Mucosa of gallbladder (tissue), 1 donor: ENCODE data around the gene CCNT2. TPM values are rescaled to one million over a fixed set of nuclear protein-coding genes. Genes with fewer than 3 reads are reported as not detected.
"Not testable (repeated sequence)": the region's sequence is repeated elsewhere in the genome, so short reads cannot be mapped to it uniquely, and the experiment has no call there.

Experiments
- DNase-seq: peaks from one replicate; pipeline ENCODE4 v3.0.0-alpha.2; 2020; ENCODE audit warnings: low spot score
- total RNA-seq: library from RNA; stranded (reverse); gene quantifications from one replicate; pipeline ENCODE4 v1.2.1, GENCODE V29; 2021
- donor health status: DM: no; HTN: no; CAD: no.

Gene CCNT2
- total RNA-seq: 40.1 TPM

- peak; percentile 100 for DNase-seq
Observed at GRCh38 chr2:134918526-134919340, at the start of gene CCNT2. TSS of gene CCNT2 (plus strand) at chr2:134918822. CDS start at chr2:134918855, 33 bp downstream.

DNA sequence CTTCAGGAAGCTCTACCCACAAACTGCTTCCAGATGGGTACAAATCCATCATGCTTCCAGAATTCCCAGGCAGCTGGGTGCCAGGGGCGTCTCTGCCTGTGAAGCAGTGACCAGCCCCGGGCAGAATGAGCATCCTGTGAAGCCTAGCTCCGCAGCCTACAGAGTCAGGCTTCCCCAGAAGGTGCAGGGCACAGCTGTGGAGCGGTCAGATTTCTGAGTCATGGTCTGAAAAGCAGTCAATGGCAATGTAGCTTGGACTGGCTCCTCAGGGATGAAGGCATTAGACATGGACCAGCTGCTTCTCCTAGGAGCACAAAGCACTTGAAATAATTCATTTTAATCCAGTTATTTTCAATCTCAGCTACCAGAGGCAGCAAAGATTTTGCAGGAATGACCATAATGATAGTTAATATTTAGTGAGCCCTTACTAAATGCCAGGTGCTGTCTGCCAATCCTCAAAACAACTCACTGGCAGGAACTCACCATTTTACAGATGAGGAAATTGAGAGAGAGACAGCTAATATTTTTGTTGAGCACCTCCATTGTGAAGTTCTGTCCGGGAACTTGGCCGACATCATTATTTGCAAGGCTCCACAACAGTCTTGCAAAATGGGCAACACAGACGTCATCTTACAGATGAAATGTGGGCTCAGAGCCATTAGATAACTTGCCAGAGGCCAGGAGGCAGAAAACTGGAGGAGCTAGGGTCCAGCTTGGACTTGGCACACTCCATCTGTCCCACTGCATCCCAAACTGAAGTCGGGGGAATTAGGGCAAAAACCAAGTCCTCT, 48.5 kb upstream of the CCNT2 start:
- no peak for DNase-seq

- DNase-seq: no peak
Observed at GRCh38 chr2:134873152-134873551, 45.5 kb upstream of the CCNT2 start.

- no peak for DNase-seq
Observed at GRCh38 chr2:134875309-134875708, 43.3 kb upstream of the CCNT2 start.

GRCh38 chr2:134882773-134883172, 35.8 kb upstream of the CCNT2 start:
- DNase-seq: no peak

DNA sequence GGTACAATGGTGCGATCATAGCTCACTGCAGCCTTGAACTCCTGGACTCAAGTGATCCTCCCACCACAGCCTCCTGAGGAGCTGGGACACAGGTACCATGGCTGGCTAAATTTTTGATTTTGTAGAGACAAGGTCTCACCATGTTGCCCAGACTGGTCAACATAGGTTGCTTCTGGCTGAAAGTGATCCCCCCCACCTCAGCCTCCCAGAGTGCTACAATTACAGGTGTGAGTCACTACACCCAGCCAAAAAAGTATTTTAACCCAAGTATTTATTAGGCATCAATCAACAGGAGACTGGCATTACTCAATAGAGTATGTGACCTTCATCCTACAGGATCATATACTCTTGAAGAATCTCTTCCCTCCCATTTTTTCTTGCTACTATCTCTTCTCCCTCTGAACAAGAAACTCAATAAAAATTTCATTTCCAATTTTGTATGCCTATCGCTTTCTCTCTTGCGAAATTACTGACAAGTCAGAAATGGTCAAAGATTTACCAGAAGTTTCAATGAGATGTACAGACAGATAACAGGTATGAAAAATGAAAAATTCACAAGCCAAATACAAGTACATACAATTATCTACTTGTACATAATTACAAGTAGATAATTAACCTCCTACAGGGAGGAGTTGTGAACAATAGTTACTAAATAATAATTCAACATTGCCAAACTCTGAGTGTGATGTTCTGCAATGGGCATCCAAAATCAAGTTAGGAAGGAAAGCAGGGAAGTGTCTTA, 34.9 kb upstream of the CCNT2 start:
- no peak for DNase-seq

DNA sequence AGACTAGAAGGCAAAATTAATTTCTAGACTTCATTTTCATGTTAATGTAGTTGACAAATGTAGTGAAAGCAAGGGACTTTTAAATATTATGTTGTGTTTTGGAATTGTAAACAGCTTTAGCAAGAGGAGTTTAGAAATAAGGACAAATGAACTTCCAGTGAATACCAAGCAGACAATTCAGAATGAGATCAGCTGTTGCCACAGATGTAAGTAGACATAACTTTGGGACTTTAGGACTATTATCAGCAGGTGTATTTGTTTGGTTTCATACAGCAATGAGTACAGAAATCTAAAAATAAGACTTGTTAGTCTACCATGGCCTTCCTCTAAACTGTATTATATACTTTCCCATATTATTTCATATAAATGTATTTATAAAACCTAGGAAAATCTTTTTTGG, 34.2 kb upstream of the CCNT2 start:
- no peak for DNase-seq

DNA sequence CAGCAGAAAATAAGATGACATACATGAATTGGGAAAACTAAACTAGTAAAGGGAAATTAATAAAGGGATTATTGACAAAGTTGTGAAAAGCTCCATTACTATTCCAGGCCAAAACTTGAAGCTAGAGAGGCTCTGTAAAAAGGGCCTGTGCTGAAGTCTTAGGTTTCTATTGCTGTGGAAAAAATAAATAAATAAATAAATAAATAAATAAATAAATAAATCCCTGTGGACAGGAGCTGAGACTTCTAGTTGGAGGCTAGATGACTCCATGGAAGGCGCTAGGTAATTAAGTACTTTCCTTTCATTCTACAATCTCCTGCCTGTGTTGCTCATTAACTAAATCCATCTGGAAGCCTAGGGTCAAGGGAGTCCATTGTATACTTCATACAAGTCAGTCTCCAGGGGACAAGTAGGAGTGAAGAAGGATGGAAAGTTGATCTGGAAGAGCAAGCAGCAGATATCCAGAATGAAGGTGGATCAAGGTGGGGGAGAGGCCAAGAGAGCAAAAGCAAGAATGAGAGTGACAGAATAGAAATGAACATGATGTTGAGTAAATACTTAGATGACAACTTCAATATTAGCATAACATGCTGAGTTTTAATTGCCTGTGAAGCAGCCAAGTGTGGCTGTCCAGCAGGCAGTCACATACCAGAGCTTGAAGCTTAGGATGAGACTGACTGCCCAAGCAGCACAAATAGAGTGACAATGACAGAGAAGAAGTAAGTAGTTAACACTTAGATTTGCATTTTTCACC, 26.2 kb upstream of the CCNT2 start:
- DNase-seq: peak; percentile 16

GRCh38 chr2:134897932-134898331, 20.7 kb upstream of the CCNT2 start:
- DNase-seq: no peak

- DNase-seq: no peak
Observed at GRCh38 chr2:134899204-134899603, 19.4 kb upstream of the CCNT2 start.

DNA sequence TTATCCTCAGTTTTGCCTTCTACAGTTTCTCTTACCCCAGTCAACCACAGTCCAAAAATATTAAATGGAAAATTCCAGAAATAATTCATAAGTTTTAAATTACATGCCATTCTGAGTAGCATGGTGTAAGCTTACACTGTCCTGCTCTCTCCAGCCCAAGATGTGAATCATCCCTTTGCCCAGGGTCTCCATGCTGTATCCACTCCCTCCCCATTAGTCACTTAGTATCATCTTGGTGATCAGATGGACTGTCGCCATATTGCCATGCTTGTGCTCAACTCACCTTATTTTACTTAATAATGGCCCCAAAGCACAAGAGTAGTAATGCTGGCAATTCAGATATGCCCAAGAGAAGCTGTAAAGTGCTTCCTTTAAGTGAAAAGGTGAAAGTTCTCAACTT, 18.5 kb upstream of the CCNT2 start:
- DNase-seq: no peak

DNA sequence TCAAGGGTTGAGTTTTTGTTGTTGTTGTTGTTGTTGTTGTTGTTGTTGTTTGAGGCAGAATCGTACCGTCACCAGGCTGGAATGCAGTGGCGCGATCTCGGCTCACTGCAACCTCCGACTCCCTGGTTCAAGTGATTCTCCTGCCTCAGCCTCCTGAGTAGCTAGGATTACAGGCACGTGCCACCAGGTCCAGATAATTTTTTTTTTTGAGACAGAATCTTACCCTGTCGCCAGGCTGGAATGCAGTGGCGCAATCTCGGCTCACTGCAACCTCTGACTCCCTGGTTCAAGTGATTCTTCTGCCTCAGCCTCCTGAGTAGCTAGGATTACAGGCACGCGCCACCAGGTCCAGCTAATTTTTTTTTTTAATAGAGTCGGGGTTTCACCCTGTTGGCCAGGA, 14.9 kb upstream of the CCNT2 start:
- DNase-seq: not testable (repeated sequence)

GRCh38 chr2:134905168-134905567, 13.5 kb upstream of the CCNT2 start:
- no peak for DNase-seq

DNA sequence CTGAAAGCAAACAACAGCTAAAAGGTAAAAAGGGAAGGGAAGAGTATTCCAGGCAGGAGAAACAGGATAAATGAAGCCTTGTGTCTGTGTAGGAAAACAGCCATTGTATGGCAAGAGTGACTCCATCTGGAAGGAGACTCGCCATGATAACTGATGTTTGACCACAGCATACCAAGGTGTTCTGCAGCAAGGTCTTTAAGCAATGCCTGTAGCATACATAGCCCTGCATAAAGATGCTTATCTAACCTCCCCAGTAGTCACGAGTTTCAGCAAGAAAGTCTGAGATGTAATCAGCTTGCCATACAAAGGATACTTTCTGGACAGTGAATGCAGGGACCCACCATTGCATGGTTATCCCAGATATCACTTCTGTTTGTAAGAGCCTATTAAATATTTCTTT, 11.9 kb upstream of the CCNT2 start:
- no peak for DNase-seq

GRCh38 chr2:134907441-134908116, 11.0 kb upstream of the CCNT2 start:
- not testable (repeated sequence) for DNase-seq

GRCh38 chr2:134910763-134911399, 7.7 kb upstream of the CCNT2 start:
- DNase-seq: no peak

GRCh38 chr2:134911400-134911785, 7.2 kb upstream of the CCNT2 start:
- no peak for DNase-seq

- no peak for DNase-seq
Observed at GRCh38 chr2:134912361-134912760, 6.3 kb upstream of the CCNT2 start.

- peak; percentile 11 for DNase-seq
Observed at GRCh38 chr2:134917360-134917865, 1.2 kb upstream of the CCNT2 start.

DNA sequence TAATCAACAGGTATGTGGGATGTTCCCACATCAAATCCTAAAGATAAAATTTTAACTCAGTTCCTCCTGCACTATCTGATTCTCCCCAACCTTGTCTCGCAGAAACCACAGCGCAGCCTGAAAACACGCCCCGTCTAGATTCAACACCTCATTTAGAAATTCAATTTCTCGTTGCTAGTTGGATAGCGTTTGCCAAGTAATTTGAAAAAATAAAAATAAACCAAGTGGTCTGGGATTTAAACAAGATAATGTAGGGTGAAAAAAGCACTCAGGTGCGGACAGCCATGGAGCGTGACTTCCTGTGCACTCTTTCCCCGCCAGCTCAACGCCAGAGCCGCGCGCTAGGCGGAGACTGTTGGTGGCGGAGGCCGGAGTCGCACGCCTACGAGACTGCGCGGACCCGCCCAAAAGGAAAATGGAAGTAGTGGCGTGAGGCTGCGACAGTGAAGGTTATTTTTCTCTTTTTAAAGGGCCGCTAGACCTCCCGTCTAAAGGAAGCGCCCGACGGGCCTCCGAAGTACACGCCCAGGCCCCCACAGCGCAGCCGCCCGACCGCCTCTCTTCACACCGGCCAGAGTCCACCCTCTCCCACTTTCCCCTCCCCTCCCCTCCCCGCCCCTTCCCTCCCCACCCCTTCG, 615 bp upstream of the CCNT2 start:
- no peak for DNase-seq
